NT2/D1 (cell line): ENCODE results near the gene NCKAP1.
"Not testable (repeated sequence)": the region's sequence is repeated elsewhere in the genome, so short reads cannot be mapped to it uniquely, and the experiment has no call there.

Source experiments
- DNase-seq: peaks from one replicate; pipeline ENCODE4 v3.0.0-alpha.2; 2011; ENCODE audit warnings: low read depth, low spot score
- H3K27me3 ChIP-seq: 2 replicates; pipeline ENCODE4 v1.6.0; 2011; ENCODE audit warnings: mild to moderate bottlenecking; ENCODE audit not compliant: insufficient read length, insufficient read depth
- H3K36me3 ChIP-seq: 2 replicates; pipeline ENCODE4 v1.6.1; 2011; ENCODE audit warnings: mild to moderate bottlenecking, low read length, mixed read lengths; ENCODE audit not compliant: insufficient read depth, insufficient read length
- H3K4me1 ChIP-seq: 2 replicates; pipeline ENCODE4 v1.5.1; 2011; ENCODE audit not compliant: insufficient read depth, insufficient read length
- H3K4me3 ChIP-seq: 2 replicates; pipeline ENCODE4 v1.5.1; 2011; ENCODE audit warnings: low read depth; ENCODE audit not compliant: insufficient read length
- H3K9ac ChIP-seq: 2 replicates; pipeline ENCODE4 v1.6.0; 2011; ENCODE audit warnings: low read depth; ENCODE audit not compliant: insufficient read length
- H3K9me3 ChIP-seq: 2 replicates; pipeline ENCODE4 v1.5.1; 2011; ENCODE audit warnings: mild to moderate bottlenecking, low read length; ENCODE audit not compliant: insufficient read depth
- SUZ12 ChIP-seq: IDR thresholded peaks from 2 replicates; pipeline ENCODE4 v1.6.1; 2011; ENCODE audit not compliant: insufficient read length, insufficient read depth; ENCODE audit errors: extremely low read depth
- YY1 ChIP-seq: IDR thresholded peaks from 2 replicates; pipeline ENCODE4 v1.6.1; 2011; ENCODE audit not compliant: insufficient read length, insufficient read depth
- ZNF274 ChIP-seq: IDR thresholded peaks from 2 replicates; pipeline ENCODE4 v1.6.1; 2011; ENCODE audit warnings: mild to moderate bottlenecking, low read depth, low read length

Gene NCKAP1

DNA sequence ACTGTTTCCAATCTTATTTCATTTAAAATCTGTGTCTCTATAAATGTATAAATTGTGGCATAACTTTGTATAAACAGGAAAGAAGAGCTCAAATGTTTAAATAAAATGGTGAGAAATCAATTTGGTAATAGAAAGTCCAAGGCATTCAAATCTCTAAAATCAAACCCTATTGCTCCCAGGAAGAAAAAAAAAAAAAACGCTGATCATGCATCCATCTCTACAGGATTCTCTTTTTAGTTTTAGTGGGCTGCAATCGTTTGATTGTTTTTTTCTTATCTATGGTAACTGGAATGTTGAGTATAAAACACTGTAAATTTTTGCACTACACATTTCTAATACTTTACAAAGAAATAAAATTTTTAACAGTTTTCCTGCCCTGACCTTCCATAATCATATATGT is 75.6 kb downstream of the NCKAP1 start:
- Histone ChIP-seq H3K27me3 (no peaks in the 10 kb centered on the region), H3K4me3 (no peak overlapping the region), H3K4me1 (no peaks in the 10 kb centered on the region), H3K9ac (no peak overlapping the region), H3K9me3 (no peaks in the 10 kb centered on the region), H3K36me3 (peaks cover 52% of the 10 kb centered on the region)
- TF ChIP-seq SUZ12 (no peak), YY1 (no peak), ZNF274 (no peak)
- no peak for DNase-seq

DNA sequence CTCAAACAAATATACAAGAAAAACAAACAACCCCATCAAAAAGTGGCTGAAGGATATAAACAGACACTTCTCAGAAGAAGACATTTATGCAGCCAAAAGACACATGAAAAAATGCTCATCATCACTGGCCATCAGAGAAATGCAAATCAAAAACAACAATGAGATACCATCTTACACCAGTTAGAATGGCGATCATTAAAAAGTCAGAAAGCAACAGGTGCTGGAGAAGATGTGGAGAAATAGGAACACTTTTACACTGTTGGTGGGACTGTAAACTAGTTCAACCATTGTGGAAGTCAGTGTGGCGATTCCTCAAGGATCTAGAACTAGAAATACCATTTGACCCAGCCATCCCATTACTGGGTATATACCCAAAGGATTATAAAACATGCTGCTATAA is 77.4 kb downstream of the NCKAP1 start:
- not testable (repeated sequence) for H3K9me3 ChIP-seq, H3K4me1 ChIP-seq, H3K4me3 ChIP-seq, DNase-seq, H3K27me3 ChIP-seq, H3K9ac ChIP-seq
- peaks cover 59% of the 10 kb centered on the region for H3K36me3 ChIP-seq

DNA sequence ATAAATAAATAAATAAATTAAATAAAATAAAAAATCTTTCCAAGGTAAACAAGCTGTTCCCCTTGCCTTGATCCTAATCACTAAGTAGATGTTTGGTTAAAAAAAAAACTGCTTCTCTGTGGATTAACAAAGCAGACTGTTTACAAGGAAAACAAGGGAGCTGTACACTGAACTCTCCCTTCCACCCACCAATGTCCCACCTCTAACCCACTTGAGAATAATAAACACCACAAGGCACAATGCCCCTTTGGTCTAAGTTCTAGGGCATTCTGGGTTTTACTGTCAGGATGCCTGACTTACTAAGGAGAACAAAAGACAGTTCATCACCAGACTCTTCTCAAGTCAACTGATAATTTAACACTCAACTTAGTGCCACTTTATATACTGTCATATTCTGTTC is 83.5 kb downstream of the NCKAP1 start:
- no peaks in the 10 kb centered on the region for H3K27me3 ChIP-seq
- H3K4me3 ChIP-seq, result no peak overlapping the region
- H3K9ac ChIP-seq, result no peak overlapping the region
- no peak for DNase-seq
- TF ChIP-seq SUZ12 (no peak), YY1 (no peak)
- H3K4me1 ChIP-seq, result no peaks in the 10 kb centered on the region
- peaks cover 57% of the 10 kb centered on the region for H3K36me3 ChIP-seq
- no peaks in the 10 kb centered on the region for H3K9me3 ChIP-seq

DNA sequence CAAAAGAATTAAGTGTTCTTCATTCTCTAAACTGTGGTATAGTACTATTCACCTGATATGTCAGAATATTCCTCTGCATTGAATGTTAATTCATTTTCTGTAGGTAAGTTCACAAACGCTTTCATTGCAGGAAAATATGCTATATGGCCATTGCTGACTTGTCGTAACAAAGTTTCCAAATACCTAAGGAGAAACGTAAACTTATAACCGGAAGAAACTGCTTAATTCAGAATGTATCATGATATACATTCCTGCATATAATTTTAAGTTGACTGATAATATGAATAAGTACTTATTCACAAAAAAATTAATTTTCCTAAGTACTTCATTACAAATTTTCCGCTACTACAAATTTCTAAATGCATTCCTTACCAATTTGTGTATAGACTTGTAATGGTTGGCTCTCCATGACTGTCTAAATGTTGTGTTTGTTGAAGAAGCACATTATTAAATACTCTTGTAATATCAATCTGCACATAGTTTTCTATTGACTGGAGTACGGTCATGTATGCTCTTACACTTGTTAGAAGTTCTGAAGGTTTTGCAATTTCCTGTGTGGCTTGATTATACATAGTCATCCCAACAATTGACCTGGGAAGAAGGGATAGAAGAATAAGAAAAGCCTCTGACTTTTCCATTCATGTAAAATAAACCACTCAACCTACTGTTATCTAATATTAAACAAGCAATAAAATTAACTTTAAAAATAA is 85.4 kb downstream of the NCKAP1 start:
- Histone ChIP-seq H3K4me3 (no peak overlapping the region), H3K4me1 (no peaks in the 10 kb centered on the region), H3K9me3 (no peaks in the 10 kb centered on the region), H3K9ac (no peak overlapping the region), H3K36me3 (peaks cover 55% of the 10 kb centered on the region), H3K27me3 (no peaks in the 10 kb centered on the region)
- no peak for TF ChIP-seq ZNF274
- no peak for TF ChIP-seq YY1
- TF ChIP-seq SUZ12, result no peak
- DNase-seq, result no peak

DNA sequence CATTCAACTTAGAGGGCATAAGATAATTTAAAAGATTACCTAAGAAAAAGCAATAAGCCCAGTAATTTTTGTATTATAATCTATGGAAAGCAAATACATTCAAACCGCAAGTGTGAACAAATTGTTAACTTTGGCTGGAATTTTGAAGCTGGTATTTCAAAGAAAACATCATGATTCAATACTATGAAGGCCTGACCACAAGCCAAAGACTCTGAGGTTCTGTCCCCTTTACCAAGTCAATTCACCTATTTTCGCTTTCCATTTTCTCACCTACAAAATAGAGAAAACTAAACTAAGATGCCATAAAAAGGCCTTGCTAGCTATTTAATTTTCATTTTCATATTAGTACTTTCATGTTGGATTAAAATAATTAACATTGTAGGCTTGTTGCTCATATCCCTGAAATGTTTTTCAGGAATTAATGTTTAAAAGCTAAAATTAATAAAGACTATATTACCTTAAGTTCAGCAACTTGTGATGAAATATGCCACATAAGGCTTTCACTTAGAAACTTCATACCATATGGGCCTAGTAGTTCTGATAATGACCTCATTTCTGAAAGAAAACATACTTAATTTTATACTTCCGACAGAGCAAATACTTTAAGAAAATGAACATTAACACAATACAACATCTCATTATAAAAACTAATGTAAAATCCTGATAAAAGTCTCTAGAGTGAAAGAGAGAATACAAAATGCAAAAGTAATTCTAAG is 86.2 kb downstream of the NCKAP1 start:
- H3K9ac ChIP-seq, result no peak overlapping the region
- H3K27me3 ChIP-seq, result no peaks in the 10 kb centered on the region
- no peak for DNase-seq
- H3K9me3 ChIP-seq, result no peaks in the 10 kb centered on the region
- H3K4me3 ChIP-seq, result no peak overlapping the region
- H3K4me1 ChIP-seq, result no peaks in the 10 kb centered on the region
- TF ChIP-seq ZNF274 (no peak), YY1 (no peak), SUZ12 (no peak)
- H3K36me3 ChIP-seq, result peaks cover 54% of the 10 kb centered on the region

DNA sequence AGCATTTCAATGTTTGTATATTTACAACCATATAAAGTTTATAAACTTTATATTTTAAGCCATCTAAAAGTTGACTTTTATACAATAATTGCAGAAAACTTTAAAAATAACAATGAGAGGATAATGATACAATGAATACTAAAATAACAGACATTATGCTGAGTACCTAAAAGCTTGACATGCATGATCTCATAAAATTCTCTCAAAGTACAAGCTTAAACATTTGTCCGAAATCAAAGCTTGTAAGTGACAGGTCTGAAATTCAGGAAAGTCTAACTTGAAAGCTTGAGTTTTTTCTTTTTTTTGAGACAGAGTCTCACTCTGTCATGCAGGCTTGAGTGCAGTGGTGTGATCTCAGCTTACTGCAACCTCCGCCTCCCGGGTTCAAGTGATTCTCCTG is 87.7 kb downstream of the NCKAP1 start:
- Histone ChIP-seq H3K36me3 (peaks cover 49% of the 10 kb centered on the region), H3K9me3 (no peaks in the 10 kb centered on the region), H3K9ac (no peak overlapping the region)

DNA sequence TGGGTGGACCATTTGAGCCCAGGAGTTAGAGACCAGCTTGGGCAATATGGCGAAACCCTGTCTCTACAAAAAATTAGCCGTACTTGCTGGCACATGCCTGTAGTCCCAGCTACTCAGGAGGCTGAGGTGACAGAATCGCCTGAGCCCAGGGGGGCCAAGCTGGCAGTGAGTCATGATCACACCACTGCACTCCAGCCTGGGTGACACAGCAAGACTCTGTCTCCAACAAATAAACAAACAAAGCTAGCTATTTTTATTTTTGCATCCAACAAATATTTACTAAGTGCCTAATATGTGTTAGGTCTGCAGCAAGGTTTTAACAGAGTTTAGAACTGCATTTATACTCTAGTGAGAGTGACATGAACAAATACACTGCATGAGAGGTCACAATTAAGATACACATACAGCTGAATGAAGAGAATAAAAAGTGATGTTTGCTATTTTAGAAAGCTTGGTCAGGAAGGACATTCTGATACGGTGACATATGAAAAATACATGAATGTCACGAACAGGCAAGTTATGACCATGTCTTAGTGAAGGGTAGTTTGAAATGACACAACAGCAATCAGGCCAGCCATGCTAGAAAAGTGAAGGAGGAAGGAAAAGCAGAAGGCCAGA is 88.6 kb downstream of the NCKAP1 start:
- no peak for DNase-seq
- Histone ChIP-seq H3K36me3 (peaks cover 48% of the 10 kb centered on the region), H3K9ac (no peak overlapping the region)

More for the DNA sequence above, 87.7 kb downstream of the NCKAP1 start:
- no peak for DNase-seq
- Histone ChIP-seq H3K27me3 (no peaks in the 10 kb centered on the region), H3K4me3 (no peak overlapping the region), H3K4me1 (no peaks in the 10 kb centered on the region)
- TF ChIP-seq YY1, result no peak
- TF ChIP-seq SUZ12, result no peak
- TF ChIP-seq ZNF274, result no peak

More for the DNA sequence above, 88.6 kb downstream of the NCKAP1 start:
- H3K4me1 ChIP-seq, result no peaks in the 10 kb centered on the region
- no peaks in the 10 kb centered on the region for H3K27me3 ChIP-seq
- H3K4me3 ChIP-seq, result no peak overlapping the region
- no peaks in the 10 kb centered on the region for H3K9me3 ChIP-seq
- no peak for TF ChIP-seq YY1
- TF ChIP-seq SUZ12, result no peak
- TF ChIP-seq ZNF274, result no peak
